ENCODE data around the gene SLC2A1. TPM values are rescaled to one million over a fixed set of nuclear protein-coding genes. Genes with fewer than 3 reads are reported as not detected.

The SLC2A1 gene
- total and polyA plus RNA-seq, 9 of the 15 experiments (the other 6 are each of a cell fraction or from before 2014, with no cell fraction given), result 12.6 to 153 (median 48.0) TPM

GRCh38 chr1:42924082-42924850, 34.4 kb downstream of the SLC2A1 start (continued):
- TF ChIP-seq SREBF1 (IDR thresholded peaks at IDR 0.05; ENCODE audit: borderline replicate concordance, low read depth, low read length) (0 out of 2 replicates have a peak, but pooled peaks have one; percentile 38), PHB (CRISPR knock-in tag; IDR thresholded peaks at IDR 0.05) (peak; percentile 88; the same call in 1 of the 2 replicates), ESRRA (IDR thresholded peaks at IDR 0.05; ENCODE audit: borderline replicate concordance, low read depth) (peak; percentile 75), ZBTB43 (CRISPR knock-in tag; IDR thresholded peaks at IDR 0.05) (no peak), FOS (IDR thresholded peaks at IDR 0.05; ENCODE audit: extremely low read depth, insufficient read length) (peak; percentile 84), HDAC8 (tag; IDR thresholded peaks at IDR 0.05) (0 out of 2 replicates have a peak, but pooled peaks have one; percentile 28), ETV1 (tag; conservative IDR thresholded peaks at IDR 0.05; ENCODE audit: low read depth) (no peak), ATF6 (CRISPR knock-in tag; IDR thresholded peaks at IDR 0.05) (peak; percentile 88; the same call in 1 of the 2 replicates), TFAM (CRISPR knock-in tag; conservative IDR thresholded peaks at IDR 0.05) (no peak), GABPB2 (CRISPR knock-in tag; conservative IDR thresholded peaks at IDR 0.05) (no peak), FUS (optimal IDR thresholded peaks at IDR 0.05; ENCODE audit: low read depth, low read length) (peak; percentile 76), ZNF561 (CRISPR knock-in tag; conservative IDR thresholded peaks at IDR 0.05) (no peak; the same call in 1 of the 2 replicates), TAF7 (tag; IDR thresholded peaks at IDR 0.05) (peak; percentile 88), PTRF (tag; IDR thresholded peaks at IDR 0.05) (no peak), POLR2A (conservative IDR thresholded peaks at IDR 0.05) (peak; percentile 93), ZNF263 (CRISPR knock-in tag; IDR thresholded peaks at IDR 0.05; ENCODE audit: borderline replicate concordance) (peak; percentile 44; the same call in 1 of the 2 replicates), CCNT2 (IDR thresholded peaks at IDR 0.05; ENCODE audit: borderline replicate concordance, extremely low read depth, insufficient read length, low read depth, low read length) (peak; percentile 36)
- TF ChIP-seq, protein P1, sequence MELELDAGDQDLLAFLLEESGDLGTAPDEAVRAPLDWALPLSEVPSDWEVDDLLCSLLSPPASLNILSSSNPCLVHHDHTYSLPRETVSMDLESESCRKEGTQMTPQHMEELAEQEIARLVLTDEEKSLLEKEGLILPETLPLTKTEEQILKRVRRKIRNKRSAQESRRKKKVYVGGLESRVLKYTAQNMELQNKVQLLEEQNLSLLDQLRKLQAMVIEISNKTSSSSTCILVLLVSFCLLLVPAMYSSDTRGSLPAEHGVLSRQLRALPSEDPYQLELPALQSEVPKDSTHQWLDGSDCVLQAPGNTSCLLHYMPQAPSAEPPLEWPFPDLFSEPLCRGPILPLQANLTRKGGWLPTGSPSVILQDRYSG (tag; conservative IDR thresholded peaks at IDR 0.05; ENCODE audit: low read depth), result 0 out of 2 replicates have a peak, but pooled peaks have one; percentile 43
- TF ChIP-seq, protein P2, sequence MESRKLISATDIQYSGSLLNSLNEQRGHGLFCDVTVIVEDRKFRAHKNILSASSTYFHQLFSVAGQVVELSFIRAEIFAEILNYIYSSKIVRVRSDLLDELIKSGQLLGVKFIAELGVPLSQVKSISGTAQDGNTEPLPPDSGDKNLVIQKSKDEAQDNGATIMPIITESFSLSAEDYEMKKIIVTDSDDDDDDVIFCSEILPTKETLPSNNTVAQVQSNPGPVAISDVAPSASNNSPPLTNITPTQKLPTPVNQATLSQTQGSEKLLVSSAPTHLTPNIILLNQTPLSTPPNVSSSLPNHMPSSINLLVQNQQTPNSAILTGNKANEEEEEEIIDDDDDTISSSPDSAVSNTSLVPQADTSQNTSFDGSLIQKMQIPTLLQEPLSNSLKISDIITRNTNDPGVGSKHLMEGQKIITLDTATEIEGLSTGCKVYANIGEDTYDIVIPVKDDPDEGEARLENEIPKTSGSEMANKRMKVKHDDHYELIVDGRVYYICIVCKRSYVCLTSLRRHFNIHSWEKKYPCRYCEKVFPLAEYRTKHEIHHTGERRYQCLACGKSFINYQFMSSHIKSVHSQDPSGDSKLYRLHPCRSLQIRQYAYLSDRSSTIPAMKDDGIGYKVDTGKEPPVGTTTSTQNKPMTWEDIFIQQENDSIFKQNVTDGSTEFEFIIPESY (CRISPR knock-in tag; IDR thresholded peaks at IDR 0.05), result peak; percentile 18; the same call in 1 of the 2 replicates
- TF ChIP-seq, protein P3, sequence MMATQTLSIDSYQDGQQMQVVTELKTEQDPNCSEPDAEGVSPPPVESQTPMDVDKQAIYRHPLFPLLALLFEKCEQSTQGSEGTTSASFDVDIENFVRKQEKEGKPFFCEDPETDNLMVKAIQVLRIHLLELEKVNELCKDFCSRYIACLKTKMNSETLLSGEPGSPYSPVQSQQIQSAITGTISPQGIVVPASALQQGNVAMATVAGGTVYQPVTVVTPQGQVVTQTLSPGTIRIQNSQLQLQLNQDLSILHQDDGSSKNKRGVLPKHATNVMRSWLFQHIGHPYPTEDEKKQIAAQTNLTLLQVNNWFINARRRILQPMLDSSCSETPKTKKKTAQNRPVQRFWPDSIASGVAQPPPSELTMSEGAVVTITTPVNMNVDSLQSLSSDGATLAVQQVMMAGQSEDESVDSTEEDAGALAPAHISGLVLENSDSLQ (IDR thresholded peaks at IDR 0.05), result 0 out of 2 replicates have a peak, but pooled peaks have one; percentile 42
